NT2/D1 (cell line): ENCODE data around the gene NPAS3.

Source experiments
- SUZ12 ChIP-seq: IDR thresholded peaks from 2 replicates; pipeline ENCODE4 v1.6.1; 2011; ENCODE audit not compliant: insufficient read length, insufficient read depth; ENCODE audit errors: extremely low read depth
- YY1 ChIP-seq: IDR thresholded peaks from 2 replicates; pipeline ENCODE4 v1.6.1; 2011; ENCODE audit not compliant: insufficient read length, insufficient read depth
- ZNF274 ChIP-seq: IDR thresholded peaks from 2 replicates; pipeline ENCODE4 v1.6.1; 2011; ENCODE audit warnings: mild to moderate bottlenecking, low read depth, low read length

GRCh38 chr14:33835677-33836076 lies 897.0 kb downstream of the NPAS3 start:
- TF ChIP-seq YY1: no peak
- no peak for TF ChIP-seq SUZ12
- no peak for TF ChIP-seq ZNF274
